HG03066 (cell line): ENCODE measurements around the gene SLC24A5.

Experiments
- ATAC-seq: cut with Tn5 transposase; IDR thresholded peaks from one replicate; pipeline ENCODE4 v1.9.1; 2021; ENCODE audit warnings: low read depth; ENCODE audit not compliant: unreplicated experiment

SLC24A5 gene

DNA sequence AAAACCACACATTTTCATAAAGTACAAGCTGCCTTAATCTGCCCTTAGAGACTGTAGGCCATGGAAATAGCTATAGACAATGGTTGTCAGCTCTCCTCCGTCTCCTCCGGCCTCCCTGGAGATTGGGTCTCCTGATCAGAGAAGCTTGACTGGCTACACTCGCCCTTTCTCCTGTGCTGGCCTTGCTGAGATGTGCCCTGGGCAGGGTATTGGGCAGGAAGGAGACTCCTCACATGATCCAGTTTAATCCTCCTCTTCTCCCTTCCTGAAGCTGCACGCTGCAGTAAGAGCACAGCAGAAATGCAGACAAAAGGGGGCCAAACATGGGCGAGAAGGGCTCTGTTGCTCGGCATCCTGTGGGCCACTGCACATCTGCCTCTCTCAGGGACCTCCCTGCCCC, at the start of gene SLC24A5:
SLC24A5 (plus strand) TSS at position 246 of the 400 bp plus-strand sequence; CDS start at position 301, 55 bp downstream.
- no peak for ATAC-seq

DNA sequence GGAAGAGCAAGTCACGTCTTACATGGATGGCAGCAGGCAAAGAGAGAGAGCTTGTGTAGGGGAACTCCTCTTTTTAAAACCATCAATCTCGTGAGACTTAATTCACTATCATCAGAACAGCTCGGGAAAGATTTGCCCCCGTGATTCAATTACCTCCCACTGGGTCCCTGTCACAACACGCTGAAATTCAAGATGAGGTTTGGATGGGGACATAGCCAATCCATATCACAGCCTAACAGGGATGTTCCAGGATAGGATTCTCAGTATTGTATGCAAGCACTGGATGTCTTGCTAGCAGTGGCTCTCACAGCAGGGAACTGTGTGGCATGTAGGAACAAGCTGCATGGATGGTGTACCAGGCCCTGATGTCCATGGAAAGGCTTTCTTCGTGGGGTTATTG, 47.8 kb upstream of the SLC24A5 start:
- no peak for ATAC-seq

DNA sequence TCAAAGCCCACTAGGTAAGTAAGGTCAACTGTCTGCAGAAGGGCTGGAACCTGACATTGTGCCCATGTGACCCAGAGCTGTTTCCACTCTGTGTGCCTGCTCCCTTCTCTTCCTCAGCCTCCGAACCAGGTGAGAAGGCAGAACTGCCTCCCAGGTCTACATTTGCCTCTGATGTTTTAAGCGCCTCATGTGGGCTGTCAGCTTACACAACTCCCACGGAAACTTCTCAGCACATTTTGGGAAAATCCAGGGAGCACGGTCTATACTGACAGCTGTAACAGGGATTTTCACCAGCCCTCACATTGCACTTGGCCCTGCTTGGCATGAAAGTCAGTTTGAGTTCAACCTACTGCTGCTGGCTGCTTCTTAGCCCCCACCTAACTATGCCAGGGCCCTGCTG, 46.9 kb upstream of the SLC24A5 start:
- no peak for ATAC-seq

DNA sequence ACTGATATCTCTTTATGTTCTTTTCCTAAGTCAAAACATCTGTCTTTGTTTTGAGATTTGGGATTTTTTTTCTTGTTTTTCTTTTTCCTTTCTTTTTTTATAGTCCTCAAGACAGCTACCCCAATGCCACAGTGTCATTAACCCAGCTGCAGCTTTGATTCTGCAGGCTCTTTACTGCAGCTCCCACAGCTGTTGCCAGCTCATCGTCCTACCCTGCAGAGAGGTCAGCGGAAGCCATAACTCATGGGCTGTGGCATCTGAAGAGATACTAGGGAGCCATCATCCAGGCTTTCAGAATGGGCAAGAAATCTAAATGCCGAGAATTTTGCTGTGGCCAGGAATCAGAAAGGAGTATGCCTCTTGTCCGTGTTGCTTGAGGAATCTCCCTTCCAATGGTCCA, 44.3 kb upstream of the SLC24A5 start:
- ATAC-seq = no peak

DNA sequence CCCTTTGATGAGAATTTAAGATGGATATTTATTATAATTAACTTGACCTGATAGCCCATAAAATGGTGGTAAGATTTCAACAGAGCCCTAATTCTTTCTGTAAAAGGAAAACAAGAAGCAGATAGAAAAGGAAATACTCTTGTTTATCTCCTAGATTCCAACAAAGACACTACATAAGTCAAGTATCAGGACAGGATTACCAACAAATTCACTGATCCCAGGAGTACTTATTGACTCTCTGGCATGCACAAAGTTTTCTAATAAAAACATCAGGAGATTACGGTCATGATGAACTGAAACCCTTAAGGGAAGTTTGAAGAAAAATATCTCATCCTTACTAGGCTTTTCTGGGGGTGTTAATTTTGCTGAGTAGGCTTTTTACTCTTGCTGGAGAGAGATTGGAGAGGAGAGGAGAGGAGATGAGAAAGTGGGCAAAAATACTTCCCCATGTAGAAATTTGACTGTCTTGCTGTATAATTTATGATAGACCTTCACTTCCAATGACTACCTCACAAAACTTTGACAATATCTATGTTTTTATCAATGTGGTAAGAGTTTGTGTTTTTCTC, 43.1 kb upstream of the SLC24A5 start:
- no peak for ATAC-seq

DNA sequence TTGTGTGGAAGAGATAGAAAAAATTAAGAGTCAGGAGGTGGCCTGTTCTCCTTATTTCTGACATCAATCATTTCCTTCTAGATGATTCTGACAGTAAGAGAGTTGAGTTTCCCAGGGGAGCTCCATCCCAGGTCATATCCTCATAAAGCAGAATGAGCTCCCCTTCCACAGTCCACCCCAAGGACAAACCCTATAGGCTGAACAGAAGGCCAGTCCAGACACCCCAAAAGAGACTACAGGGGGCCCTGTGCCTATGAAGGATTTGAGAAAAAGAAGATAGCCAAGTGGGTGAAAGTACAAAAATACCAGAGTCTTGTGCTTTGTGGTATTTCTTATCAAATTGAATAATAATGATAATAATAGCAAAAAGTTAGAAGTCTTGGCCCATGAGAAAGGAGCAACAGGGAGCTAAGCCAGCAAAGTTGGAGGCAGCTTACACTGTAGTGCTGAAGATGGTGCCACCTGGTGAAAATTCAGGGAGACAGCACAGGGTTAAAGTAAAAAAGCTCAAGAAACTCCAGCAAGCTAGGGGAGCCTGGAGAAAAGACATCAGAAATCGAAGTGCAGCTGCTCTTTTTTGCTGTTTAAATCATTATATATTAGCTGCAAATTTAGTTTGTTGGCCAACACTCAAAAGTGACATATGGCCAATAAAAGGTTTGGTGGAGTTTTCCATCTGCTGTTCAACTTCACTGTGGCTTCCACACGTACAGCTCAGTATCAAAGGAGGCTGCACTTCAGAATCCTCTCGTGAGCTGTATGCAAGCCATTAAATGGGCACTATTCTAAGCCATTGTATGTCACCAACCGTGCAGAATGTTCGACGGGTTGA, 35.8 kb upstream of the SLC24A5 start:
- ATAC-seq = no peak

DNA sequence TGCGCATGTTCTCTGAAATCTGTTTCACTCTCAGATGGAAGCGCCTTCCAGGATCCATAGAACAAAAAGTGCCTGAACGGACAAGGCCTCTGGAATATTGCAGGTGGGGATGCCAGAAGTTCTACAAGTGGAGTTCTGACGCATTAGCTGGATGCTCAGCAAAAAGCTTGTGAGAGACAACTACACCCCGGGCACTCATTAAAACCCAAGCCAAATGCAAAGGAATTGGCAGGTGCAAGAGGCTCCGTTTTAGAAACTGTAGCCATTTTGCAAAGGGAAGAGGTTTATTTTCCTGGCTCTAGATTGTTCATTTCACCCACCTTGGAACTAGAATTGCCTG, 35.2 kb upstream of the SLC24A5 start:
- no peak for ATAC-seq

DNA sequence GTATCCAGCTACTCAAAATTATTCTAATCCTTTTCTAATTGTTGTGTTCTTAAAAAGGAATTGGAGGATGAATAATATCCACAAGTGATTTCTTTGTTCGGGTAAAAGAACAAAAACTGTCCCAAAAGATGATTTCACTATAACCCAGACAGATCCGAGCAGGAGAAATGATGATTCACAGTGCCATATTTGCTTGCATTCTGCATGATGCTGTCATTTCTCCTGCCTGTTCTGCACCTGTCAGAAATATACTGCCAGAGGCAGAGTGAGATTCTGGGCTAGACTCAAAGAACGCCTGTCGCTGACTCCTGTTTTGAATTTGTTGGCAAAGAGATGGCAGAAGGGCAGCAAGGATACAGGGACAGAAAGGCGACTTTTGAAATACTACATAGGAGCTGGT, 34.7 kb upstream of the SLC24A5 start:
- no peak for ATAC-seq

DNA sequence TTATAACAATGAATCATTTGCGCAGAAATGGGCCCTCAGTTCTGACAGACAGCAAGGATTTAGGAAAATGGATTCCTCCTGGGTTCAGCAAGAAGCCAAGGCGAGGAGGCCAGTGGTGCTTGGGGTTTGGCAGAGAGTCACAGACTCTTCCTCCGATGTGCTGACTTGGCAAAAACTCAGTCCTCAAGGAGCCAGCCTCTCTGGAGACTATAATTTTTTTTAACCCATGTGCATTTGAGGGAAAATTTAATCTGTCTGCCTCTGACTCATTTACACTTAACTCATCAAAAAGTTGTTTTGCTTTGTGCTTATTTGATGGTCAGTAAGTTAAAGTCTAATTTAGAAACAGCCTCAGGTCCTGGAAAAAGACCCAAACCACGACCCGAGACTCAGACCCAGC, 34.2 kb upstream of the SLC24A5 start:
- ATAC-seq = no peak

DNA sequence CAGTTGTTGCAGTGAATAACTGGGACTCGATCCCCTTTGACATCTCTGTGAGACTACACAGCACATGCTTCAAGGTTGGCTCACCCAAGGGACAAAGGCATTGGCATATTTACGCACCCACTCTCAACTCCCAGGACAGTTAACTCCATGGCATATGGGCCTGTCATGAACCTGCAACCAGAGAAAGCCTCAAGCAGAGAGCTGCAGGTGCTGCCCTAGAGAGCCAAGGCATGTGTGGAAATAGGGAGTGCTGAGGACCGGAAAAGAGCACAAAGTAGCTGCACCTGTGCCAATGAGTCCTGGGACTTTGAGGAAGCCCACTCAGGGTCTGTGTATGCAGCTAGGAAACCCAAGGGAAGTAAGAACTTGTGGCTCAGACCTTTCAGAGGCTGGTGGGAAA, 32.9 kb upstream of the SLC24A5 start:
- ATAC-seq = no peak

DNA sequence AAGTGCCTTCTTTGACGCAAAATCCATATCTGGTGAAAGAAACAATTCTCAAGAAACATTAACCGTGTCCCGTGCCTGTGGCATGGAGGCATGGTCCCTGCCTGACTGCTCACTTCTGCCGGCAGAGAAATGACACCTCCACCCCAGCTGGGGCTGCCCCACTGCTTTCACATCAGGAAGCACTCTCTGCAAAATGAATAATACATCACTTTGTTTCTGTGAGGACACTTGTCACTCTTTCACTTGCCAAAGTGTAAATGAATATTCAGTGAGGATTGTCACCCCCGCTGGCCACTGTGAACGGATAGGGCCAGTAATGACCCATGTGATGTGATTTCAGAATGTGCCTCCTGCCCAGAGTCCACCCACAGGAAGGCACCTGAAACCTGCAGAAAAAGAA, 31.1 kb upstream of the SLC24A5 start:
- no peak for ATAC-seq

DNA sequence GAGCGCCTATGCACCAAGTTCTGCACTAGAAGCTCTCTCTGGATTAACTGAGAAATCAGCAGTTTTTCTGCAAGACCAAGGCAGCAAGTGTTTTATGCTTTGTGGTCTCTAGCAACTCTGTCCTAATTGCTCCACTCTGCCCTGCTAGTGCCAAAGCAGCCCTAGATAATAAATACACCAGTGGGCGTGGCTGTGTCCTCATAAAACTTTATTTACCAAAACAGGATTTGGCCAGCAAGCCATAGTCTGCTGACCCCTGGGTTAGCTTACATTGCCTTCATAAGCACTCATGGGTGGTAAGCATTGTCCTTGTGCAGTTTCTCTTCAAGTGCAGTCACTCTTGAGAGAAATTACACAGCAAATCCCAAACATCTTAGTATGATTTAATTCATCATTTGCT, 30.7 kb upstream of the SLC24A5 start:
- no peak for ATAC-seq

DNA sequence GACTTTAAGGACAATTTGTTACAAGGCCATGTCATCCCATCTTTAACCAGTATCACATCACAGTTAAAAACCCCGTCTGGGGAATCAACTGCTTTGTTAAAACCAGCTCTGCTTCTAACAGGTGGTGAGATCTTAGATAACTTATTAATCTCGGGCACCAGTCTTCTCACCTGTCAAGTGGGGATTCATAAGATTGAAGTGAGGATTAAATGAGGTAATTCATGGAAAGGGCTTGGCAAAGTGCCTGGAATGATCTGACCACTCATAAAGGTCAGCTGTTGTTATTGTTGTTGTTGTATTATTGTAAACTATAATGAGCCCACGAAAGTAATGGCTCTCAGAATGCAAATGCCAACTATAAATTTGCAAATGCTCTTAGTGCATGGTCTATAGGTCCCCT, 30.1 kb upstream of the SLC24A5 start:
- ATAC-seq = no peak

DNA sequence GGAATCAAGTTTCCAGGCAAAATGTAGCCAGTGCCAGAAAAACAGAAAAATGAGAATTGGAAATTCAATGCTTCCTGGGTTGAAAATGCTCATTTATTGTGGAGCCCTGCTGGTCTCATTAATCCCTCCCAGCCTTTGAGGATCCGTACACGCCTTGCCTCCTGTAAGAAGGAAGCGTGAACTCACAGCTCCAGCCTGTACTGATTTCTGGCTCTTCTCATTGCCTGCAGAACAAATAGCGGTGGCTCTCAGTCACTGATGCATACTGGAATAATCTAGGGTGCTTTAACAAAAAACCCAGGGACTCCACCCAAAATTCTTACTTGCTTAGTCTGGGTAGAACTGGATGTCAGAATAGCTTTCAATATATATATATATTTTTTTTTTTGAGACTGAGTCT, 29.3 kb upstream of the SLC24A5 start:
- ATAC-seq = no peak

DNA sequence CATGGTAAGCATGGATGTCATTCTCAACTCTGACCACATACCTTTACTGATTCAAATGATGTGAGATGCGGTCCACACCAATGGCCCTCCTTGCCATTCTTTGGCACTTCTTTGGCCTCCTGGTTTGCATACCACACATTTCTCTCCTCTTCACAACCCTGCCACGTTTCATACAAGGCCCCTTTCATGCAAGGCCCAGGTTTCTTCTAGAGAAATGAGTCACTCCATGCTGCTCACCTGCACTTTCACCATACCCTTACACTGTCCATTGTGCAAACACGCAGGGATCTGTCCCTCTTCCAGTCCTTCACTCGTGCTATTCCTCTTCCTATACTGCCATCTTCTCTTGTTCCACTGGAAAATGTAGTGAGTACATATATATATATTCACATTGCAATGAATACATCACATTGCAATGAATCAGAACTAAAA, 24.4 kb upstream of the SLC24A5 start:
- ATAC-seq = no peak

DNA sequence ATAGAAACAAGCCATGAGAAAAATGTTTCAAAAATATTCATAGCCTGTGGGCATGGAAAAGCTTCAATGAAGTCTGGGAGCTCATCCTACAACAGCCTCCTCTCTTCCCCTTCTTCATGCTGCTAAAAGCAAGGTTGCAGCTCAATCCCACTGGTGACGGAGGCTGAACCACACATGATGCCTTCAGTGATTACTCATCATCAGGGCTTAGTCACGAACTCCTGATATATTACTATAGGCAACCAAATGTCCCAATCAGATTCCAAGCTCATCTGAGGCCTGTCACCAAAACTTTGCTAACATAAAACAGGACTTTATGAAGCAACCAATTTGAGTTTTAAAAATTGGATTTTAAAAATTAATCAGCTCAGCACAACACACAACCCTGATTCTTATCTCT, 24.0 kb upstream of the SLC24A5 start:
- ATAC-seq = no peak

DNA sequence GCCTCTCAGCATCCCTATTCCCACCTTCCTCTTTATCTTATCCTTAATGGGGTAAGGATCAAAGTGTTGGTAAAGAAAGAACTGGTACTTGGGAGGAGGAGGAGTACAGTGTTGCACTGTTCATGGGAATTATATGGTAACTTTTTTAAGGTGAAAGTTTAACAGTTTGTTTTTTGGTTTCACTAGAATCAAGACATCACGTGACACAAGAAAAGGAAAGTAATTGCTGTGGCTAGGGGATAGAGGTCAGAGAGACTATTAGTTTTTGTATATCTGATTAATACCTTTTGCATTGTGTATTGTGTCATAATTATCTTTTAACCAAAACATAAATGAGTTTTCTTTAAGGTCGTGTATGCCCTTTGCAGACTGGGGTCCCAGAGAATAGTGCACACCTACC, 23.5 kb upstream of the SLC24A5 start:
- ATAC-seq = no peak

DNA sequence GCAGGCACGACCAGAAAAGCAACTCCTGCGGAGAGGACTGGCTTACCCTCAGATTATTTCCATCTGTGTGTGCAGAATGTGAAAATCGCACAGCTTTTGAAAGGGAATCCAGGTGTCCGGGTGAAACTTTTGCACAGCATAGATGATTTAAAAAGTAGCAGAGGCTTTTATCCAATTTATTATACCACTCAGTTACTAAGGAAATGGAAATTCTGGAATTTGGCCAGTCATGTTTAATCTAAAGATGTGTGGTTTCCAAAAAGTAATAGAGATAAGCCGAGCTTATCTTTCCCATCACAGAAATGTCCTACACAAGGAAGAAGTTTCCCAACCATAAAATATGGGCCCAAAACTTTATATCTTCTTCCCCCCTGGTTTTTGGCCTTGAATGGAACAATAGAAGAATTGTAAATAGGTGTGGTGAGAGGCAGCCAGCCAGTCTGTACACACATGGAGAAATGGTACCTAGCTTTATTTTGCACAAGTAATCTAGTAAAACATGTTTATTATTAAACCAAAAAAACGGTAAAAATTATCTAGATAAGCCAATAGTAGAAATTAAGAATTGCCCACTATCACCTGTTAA, 19.3 kb upstream of the SLC24A5 start:
- ATAC-seq = no peak

DNA sequence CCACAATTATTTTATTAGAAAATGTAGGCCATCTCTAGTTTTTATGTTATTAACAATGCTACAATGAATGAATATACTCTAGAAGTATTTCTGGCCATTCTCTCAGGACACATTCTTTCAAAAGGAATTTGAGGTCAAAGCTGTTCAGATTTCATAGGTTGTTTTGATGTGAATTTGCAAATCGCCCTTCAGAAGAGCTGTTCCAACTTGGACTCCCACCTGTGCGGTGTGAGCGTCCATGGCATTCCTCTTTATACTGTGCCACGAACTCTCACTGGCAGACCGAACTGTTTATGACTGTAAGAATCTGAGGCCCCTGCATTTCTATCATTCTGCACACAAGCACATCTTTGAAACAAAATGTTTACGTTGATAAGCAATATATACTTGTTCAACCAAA, 18.6 kb upstream of the SLC24A5 start:
- ATAC-seq = no peak

DNA sequence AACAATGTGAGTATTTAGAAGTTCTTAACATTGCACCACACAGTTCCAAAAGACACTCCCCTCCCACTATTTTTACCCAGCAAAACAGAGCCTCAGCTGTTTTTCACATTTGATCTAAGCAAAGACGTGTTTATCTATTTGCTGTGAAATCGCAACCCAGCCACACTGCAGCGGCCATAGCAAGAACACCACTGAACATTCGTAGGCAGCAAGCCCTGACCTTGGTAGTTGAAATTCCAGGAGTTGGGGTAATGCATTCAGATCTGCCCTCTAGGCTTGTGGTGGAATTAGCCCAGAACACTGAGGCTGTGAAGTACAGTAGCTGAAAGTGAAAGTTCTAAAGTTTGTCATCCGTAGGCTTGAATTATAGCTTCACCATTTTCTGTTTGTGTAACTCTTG, 17.1 kb upstream of the SLC24A5 start:
- ATAC-seq = no peak

DNA sequence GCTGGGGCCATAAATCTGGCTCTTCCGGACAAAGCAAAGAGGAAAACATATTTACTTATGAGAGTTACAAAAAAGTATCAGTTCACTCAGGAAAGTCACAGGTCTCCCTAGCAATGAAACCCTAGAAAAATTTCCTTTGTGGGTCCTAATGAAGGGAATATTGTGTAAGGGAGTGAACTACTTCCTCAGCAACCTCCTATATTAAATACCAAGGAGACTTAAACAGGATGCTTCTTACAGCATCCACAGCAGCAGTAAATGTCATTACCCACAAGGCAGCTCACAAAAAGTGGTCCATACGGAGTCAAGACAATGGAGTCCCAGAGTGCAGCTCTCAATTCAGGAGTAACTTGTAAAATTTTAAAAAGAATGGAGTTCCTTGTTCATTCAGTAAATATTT, 14.9 kb upstream of the SLC24A5 start:
- no peak for ATAC-seq

DNA sequence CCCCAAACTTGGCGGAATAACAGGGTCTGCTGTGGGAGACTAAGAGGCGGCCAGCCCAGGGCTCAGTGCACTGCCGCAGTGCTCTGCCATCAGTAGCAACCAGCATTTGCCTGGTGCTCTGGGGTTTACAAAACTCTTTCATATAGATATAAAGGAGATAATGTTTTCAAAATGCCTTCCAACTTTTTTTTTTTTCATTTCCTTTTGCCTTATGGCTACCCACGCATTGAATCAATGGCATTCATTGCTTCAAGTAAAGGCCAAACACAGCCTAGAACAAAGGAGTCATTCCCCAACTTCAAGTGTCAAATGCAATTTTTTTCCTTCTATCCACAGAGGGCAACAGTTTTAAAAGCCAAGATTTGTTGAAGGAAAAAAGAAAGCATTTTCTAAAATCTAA, 11.6 kb upstream of the SLC24A5 start:
- no peak for ATAC-seq
